Activated naive CD4-positive, alpha-beta T cell treated with anti-CD3 and anti-CD28 coated beads, Interleukin-2, amount 50 U/mL, for 16 hours (primary cell): ENCODE data around the gene LTBP1.

ENCODE experiments used
- DNase-seq: peaks from one replicate; pipeline ENCODE4 v3.0.0-alpha.2; 2020

The LTBP1 gene

DNA sequence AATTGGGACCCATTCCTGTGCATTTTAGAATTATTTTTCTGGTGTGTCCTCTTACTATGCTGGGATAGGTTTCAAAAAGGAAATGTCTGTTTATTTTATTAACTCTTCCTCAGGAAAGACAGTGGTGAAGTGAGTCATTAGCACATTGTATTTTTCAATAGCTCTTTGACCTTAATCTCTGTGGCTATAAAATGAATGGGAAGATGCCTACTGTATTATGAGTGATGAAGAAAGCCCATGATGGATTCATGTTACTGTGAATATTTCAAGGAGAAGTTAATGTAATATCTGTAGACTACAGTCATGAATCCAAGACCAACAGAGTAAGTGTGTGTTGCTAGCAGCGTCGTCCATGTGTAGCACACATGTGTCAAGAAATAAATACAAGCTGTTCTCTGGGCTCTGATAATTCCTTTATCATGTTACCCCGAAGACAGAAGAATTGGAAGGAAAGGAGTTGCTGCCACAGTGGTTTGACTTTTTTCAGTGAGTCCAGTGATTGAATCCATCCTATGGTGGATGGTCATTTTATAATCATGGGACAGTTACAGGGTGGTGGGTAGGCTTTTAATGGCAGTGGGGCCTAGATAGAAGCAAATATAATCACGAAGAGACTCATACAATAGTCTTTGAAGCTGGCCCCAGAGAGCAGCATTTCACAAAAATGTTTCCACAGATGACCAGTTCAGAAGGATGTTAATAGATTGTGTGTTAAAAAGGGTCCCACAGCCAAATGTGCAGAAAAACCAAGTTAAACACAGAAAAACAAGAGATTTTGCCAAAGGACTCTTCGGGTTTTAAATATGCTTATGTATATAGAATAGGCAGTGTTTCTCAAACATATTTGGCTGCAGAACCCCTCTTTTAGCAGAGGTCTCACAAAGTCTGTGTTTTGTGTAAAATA lies 290.0 kb downstream of the LTBP1 start:
- DNase-seq = no peak

DNA sequence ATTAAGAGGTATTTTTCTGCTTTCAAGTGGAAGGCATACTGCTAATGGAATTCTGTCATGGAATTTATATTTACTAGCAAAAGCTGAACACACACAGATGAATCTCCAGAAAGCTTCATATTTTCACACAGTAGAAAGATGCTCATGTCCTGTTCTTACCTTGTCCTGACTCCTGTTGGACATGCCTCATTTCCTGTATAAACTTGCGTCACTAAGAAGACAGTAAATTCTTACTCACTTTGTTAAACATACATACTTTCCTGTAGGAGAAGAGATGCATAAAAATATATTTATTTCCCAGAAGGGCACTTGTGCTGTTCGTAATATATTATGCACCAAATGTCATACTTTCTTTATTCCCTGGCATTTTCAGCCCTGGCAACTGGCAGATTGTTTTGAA lies 291.4 kb downstream of the LTBP1 start:
- DNase-seq = no peak

DNA sequence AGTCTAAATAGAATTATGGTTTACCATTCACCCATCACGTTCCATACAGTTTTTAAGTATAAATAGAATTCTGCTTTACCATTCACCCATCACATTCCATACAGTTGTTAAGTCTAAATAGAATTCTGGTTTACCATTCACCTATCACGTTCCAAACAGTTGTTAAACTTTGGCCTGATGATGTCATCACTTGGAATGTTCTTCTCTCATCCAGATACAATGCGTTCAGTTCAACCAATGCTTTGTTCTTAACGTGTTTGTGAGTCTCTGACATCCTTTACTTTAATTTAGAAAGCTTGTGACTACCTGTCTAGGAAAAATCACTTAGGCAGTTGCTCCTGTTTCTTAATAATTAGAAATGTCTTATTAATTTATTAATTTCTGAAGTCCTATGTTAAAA lies 293.4 kb downstream of the LTBP1 start:
- no peak for DNase-seq

DNA sequence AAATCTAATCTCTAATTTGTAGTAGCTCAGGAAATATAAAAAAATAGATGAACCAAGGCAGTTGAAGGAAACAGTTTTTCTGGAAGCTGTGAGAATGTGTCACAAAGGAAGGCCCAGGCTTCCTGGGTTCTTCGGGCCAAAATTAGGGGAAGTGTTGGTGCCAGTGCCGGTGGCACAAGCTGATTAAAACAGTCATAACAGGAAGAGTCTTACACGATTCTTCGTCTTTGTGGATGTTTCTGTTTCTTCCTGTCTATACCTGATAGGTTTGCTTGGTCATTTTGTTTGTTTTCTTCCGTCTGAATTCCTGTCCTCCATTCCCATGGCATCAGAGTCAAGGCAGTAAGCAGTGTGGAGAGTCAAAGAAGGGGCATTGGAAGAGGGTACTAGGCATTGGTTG lies 294.3 kb downstream of the LTBP1 start:
- DNase-seq = no peak

DNA sequence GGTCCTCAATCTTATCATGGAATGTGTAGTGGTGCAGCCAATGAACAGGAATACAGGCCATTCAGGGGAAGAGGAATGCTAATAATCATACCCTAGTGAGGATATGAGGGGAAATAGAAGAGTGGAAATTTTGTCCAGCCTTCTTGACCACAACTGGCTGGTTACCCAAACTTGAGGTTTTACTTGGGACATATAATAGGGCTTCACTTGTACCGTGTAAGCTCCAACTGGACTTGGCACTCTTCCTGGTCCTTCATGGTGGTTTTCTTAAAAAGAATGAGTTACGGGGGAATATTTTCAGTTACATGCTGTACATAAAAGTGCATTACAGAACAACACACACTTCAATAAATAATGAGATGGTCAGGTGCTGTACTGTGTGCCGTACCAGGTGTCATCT lies 294.8 kb downstream of the LTBP1 start:
- DNase-seq = no peak

DNA sequence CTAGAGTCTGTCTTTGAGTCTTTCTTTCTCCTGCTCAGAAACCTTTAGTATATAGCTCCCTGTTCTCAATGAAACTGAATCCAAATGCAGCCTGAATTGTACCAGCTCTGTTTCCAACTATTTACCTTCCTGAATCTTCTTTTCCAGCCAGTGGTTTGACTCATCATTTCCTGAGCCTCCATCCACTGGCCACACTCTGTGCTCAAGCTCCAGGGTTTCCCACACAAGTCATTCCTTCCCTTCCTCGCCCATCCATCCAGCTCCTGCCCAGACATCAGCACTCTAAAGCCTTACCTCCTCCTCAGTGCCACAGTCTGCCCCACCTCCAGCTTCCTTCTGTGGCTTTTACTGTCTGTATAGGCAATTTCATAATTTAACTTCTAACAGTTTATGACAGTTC lies 296.1 kb downstream of the LTBP1 start:
- DNase-seq = no peak

DNA sequence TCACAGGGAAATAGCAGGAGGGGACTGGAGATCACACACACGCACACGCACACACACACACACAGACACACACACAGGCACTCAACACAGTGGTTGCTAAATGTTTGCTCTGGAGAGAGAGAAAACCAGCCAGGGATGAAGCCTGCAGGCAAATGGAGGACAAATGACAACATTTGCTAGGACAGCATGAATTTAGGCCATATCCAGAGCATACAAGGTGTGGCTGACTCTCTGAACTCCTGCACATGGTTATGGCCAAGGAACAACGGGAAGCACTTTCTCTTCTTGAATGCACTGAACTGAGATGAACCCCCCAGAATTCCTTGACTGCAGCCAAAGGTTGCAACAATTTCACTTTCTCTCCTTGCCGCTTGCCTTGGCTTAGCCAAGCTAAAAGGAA lies 299.7 kb downstream of the LTBP1 start:
- DNase-seq = no peak

DNA sequence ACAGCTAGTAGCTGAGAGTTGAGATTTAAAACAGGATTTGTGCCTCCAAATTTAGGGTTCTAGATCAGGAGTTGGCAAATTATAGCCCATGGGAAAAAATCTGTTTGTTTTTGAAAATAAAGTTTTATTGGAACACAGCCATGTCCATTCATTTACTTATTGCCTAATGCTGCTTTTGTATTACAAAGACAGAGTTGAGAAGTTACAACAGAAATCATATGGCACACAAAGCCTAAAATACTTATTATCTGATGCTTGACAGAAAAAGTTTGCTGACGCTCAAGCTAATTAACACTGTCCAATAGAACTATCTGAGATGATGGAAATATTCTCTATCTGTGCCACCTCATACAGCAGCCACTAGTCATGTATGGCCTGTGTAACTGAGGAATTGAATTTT lies 300.6 kb downstream of the LTBP1 start:
- no peak for DNase-seq

DNA sequence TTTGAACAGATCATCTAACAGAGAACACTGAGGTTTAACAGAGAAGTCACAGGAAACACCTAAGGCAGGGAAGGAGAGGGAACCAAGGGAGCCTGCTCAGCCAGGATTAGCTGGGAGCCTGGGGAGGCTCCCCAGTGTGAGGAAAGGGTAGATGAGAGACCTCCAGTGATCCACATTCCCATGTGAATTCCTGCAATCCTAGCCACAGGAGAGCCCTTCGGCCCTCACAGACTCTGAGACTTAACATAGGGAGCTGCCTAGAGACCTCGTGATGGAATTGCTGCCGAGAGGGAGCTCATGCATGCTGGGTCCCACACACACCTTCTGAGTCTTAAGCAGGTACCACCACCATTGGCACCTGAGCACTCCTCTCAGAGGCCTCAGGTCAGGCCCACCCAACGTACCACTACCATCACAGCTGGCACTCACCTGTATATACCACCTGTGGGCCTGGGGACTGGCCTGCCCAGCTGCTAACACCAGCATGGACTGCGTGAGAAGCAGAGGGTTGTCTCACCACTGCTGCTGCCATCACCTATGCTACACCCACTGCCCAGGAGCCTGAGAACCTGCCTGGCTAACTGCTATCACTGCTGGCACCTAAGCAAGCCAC lies 303.8 kb downstream of the LTBP1 start:
- DNase-seq = no peak

DNA sequence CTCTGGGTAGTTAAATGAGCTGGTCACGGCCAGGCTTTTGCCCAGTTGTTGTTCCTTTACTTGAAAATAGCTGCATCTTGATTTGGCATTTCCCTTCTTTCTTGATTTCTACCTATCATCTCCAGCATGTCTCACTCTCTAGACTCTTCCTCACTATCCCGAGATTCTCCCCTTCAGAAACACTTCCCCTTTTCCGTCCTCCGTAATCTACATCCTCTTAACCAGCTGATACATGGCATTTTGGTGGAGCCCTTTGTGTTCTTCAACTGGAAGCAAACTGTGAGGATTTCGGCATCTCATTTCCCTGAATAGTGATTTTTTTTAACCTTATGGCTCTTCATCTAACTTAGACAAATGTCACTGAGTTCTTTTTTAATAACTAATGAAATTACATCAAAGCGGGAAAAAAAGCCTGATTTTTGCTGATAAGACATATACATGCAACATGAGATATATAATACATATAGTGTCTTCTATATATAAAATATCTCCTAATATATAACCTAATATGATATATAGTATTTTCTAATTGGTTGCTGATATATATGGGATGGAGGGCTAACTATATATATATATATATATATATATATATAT lies 309.5 kb downstream of the LTBP1 start:
- no peak for DNase-seq

DNA sequence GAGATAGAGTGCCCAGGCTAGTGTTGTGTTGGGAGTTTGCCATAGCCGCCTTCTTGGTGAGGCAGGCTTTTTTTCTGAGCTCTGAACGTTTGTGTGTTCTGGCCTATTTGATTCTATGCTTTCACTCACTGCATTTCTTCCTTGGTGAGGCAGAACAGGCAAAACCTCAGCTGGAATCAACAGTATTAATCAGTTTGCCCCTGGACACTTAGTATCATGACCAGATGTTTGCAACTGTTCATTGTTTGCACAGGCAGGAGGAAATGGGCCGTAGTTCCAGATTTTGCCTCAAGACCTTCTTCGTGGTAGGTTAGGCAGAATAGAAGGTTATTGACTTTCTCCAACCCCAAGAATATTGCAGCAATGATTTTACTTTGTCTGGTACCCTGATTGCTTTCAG lies 311.6 kb downstream of the LTBP1 start:
- no peak for DNase-seq

DNA sequence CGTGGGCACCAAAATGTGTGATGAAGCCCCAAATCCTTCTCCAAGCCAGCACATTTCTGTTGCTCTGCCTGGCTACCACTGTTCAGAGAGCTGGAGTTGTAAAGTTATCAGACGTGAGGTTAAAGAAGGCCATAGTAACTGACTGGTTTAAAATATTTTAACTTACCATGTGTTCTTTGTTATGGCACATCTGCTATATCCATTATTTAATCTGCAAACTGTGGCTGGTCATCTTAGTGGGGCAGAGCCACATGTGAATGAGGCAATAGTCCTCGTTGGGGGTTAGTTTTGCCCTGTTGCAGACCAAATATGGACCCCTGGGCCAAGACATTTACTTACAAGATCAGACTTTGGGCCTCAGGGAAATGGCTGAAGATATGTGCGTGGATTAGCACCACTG lies 315.3 kb downstream of the LTBP1 start:
- DNase-seq = no peak

DNA sequence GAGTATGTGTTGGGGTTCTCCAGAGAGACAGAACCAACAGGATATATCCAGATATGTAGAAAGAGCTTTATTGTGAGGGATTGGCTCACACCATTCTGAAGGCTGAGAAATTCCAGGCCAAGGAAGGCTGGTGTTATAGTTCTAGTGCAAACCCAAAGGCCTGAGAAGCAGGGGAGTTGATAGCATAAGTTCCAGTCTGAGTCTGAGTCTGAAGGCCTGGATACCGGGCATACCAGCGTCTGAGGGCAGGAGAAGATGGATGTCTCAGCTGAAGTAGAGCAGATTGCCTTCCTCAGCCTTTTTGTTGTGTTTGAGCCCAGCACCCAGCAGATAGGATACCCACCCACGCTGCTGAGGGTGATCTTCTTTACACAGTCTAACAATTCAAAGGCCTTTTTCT lies 318.0 kb downstream of the LTBP1 start:
- no peak for DNase-seq

DNA sequence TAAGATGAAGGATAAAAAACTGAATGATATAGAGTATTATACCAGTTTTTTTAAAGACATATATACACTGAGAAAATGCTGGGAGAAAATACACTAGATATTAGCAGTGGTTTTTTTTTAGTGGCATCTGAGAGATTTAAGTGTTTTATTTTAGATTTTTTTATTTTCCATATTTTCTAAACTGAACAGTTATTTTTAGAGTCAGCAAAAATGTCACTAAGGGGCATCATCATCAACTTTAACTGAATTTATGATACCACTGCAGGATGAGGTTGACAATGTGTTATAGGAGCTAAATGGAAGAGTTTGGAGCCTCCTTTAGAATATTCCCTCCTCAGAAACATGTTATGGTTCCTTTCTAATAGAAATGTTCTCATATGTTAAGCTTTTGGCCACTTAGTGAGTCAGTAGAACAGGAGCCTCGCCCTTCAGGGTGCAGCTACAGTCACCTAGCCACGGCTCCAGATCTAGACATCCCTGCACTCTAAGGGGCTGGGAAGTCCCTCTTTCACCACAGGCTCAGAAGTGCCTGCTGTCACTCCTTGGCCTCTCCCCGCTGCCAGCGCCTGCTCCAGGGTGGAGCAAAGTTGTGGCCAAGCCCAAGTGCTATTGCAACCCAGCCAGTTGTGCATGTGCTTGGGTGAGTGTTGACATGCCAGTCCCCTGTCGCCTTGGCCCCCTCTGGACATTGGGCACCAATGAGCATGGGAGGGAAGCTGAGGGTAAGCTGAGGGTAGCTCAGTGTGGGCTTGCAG lies 319.0 kb downstream of the LTBP1 start:
- DNase-seq = no peak

DNA sequence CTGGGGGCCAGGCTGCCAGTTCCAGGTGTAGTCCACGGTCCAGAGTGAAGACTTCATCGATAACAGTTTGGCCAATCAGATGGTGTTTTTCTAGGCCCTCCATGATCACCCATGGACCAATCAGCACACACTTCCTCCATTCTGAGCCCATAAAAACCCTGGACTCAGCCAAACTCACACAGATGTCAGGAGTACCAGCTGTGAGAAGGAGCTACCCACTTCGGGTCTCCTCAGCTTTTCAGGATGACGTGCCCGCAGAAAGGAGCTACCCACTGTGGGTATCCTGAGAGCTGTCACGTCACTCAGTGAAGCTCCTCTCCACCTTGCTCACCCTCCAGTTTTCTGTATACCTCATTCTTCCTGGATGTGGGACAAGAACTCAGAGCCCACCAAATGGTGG lies 319.7 kb downstream of the LTBP1 start:
- DNase-seq = no peak

DNA sequence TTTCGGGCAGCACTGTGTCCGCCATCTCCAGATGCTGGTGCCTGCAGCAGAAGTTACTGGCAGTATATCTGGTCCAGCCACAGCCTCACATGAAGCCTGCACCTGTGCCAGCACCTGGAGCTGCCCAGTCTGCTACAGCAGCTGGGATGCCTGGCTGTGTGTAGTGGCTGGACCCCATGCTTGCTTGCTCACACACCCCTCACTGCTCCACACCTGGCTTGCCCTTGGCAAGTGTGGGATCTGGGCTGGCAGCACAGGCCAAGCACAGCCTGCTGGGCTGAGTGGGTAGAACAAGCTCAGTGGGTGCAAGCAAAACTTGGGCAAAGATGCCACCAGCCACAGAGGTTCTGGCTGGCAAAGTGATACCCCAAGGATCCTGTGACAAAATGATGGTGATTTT lies 320.3 kb downstream of the LTBP1 start:
- DNase-seq = no peak

DNA sequence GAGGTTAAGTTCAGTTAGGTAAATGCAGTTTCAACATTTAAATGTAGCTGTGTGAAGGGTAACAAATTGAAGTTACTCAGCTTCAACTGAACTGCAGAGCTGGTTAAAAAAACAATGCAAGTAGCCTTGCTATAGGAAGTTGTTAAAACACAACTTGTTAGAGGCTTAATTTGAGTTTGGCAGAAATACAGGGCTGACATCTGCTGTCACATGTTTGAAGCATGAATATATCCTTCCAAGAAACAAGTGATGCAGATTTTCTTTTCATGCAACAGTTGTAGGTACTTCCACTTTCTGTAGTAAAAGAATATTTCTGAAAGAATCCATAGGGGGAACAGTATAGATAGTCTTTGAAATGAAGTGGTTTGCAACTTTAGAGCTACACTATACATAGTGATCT lies 321.0 kb downstream of the LTBP1 start:
- DNase-seq = no peak

DNA sequence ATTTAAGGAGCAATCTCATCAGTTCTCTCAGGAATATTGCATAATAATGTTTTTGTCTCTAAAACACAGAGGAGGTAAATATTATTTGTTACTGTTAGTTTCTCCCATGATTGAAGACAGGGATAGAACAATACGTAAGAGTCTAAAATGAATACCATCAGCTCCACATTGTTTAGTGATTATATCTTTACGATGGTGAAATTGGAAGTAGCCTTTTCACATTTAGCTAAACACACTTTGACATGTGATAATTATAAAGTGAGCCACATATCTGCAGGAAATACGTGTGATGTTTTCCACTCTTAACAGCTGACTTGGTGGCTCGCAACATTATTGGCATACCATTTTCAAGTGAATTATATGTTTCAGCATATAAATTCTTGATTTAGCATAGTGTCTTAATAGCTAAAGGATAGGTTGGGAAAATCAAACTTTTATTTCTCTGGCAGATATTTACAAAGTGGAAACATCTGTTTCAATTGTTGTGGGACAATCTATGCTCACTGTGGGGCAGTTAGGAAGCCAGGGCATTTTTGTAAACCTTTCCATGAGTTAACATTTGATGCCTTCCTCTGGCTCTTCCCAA lies 321.6 kb downstream of the LTBP1 start:
- no peak for DNase-seq

DNA sequence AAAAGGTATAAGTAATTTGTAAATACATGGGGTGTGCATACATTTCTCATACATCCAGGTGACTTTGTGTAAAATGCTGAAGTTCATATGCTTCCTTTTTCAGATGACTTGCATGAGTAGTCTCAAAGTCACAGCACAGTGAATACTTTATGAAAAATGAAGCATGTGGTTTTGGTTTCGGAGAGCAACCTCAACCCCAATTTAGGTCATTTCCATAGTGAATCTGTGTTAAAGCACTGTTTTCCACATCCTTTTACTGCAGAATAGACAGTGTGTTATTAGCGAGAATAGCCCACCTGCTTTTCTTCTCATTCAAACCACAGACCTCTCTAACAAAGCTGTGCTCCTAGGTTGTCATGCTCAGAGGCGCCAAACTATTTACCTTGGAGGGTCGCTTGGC lies 325.2 kb downstream of the LTBP1 start:
- no peak for DNase-seq

DNA sequence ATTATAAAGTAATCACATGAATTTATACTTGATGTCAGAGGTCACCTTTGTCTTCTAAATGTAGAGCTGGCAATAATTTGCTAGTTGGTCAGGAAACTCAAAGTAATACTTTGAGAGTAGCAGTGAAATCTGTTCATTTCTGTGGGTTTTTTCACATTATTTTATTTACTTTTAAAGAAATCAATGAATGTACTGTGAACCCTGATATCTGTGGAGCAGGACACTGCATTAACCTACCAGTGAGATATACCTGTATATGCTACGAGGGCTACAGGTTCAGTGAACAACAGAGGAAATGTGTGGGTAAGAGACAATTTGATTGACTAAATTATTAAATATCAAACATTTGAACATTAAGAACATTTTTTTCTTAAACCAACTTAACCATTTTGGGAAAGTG lies 326.7 kb downstream of the LTBP1 start:
- no peak for DNase-seq

DNA sequence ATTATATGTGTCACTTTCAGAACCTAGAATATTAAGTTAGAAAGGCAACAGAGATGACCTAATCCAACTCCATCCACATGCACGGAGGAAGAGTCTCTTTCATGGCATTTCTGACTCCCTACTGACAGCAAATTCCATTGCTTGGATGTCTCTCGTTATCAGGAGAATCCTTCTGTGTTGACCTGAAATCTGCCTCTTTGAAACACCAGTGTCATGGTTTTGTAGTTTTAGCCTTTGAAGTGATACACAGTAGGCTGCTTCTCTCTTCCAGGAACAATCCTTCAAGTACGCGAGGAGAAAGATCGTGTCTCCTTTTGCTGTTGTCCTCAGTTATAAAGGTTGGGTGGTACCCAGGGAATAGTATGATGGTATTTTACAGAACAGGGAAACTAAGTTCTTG lies 327.8 kb downstream of the LTBP1 start:
- no peak for DNase-seq

DNA sequence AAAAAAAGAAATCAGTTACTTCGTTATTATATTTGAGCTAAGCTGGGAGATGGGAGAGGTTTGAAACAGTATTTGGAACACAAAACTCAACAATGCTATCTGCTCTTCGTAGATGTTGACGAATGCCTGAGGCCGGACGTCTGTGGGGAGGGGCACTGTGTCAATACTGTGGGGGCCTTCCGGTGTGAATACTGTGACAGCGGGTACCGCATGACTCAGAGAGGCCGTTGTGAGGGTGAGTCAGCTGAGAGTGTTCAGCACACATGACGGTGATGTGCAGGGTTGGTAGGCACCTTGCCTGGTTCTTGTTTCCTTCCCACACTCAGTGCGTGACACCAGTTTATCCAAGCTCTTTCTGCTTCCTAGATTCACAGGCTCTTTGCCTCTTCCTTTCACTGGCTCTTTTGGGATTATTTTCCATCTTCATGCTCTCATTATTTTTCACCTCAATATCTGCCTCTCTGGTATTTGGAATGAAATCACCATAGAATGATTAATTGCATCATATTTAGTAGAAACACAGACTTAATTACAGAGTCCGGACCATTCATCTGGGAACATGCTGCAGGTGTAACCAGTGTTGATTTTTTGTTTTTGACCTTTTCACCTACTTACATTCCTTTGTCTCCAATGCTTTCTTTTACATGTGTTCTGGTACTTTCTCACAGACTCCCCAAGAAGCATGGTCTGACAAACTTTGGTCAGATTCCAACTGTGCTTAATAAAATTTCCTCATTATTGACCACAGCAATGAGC lies 329.1 kb downstream of the LTBP1 start:
- no peak for DNase-seq
